AG04449 (cell line): Measurements from ENCODE around the gene CNTN4.

Experiments used
- CTCF ChIA-PET: fragments of 350-600 bp; formaldehyde crosslinking; extraction: SDS; loops from one replicate; lab custom pipeline; 2021; ENCODE audit warnings: antibody characterized with exemption; lab: Yijun Ruan, JAX
- POLR2A ChIA-PET: fragments of 400-600, 350-600 bp; formaldehyde crosslinking; extraction: SDS; loops from one replicate; lab custom pipeline; 2020; ENCODE audit warnings: antibody characterized with exemption, inconsistent platforms; lab: Yijun Ruan, JAX
- DNase-seq: peaks from one replicate; pipeline ENCODE4 v3.0.0-alpha.2; 2010; ENCODE audit warnings: low read depth, low spot score
- H3K4me3 ChIP-seq: 2 replicates; pipeline ENCODE4 v1.5.1; 2011; ENCODE audit warnings: low read depth, mild to moderate bottlenecking, control low read depth, low read length
- TF ChIP-seq, protein P1 (sequence below): IDR thresholded peaks from one replicate; pipeline ENCODE4 v1.5.1; 2011; ENCODE audit warnings: mild to moderate bottlenecking, moderate library complexity, low read length, control low read depth, inconsistent platforms; ENCODE audit not compliant: insufficient read depth; ENCODE audit errors: missing control alignments

Gene CNTN4

GRCh38 chr3:2863127-2863526, 764.5 kb downstream of the CNTN4 start:
- ChIA-PET POLR2A (no interaction called here), CTCF (no interaction called here)
- TF ChIP-seq, protein P1, sequence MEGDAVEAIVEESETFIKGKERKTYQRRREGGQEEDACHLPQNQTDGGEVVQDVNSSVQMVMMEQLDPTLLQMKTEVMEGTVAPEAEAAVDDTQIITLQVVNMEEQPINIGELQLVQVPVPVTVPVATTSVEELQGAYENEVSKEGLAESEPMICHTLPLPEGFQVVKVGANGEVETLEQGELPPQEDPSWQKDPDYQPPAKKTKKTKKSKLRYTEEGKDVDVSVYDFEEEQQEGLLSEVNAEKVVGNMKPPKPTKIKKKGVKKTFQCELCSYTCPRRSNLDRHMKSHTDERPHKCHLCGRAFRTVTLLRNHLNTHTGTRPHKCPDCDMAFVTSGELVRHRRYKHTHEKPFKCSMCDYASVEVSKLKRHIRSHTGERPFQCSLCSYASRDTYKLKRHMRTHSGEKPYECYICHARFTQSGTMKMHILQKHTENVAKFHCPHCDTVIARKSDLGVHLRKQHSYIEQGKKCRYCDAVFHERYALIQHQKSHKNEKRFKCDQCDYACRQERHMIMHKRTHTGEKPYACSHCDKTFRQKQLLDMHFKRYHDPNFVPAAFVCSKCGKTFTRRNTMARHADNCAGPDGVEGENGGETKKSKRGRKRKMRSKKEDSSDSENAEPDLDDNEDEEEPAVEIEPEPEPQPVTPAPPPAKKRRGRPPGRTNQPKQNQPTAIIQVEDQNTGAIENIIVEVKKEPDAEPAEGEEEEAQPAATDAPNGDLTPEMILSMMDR = no peak
- DNase-seq = no peak
- no peak overlapping the region for H3K4me3 ChIP-seq

GRCh38 chr3:2869905-2870304, 771.2 kb downstream of the CNTN4 start:
- CTCF ChIA-PET = no interaction called here
- TF ChIP-seq, protein P1 = no peak
- H3K4me3 ChIP-seq = no peak overlapping the region
- no peak for DNase-seq
- POLR2A ChIA-PET = no interaction called here

DNA sequence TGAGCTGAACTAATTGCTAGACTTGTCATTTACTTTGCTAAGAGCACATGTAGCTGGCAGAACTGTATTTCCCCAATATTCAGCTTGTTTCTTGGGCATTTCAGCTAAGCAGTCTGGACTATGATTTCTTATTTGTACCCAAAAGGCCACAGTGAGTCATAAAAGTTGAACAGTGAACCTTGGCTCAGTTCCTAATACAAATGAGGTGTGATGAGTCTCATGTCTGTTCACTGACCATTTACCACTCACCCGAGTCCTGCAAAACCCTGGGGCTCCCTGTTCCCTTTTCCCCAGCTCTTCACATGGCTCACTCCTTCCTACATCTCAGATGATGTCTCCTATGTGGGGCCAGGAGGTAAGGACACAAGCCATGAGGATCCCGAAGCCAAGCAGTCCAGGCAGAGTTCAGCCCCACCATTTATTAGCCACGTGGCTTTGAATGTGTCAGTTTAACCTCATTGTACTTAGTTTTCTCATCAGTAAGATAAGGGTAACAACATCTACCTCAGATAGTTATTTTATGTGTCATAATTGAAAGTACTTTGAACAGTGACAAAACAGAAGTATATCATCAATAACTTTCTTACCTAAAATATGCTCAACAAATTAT, 772.2 kb downstream of the CNTN4 start:
- ChIA-PET POLR2A (no interaction called here), CTCF (no interaction called here)
- no peak for DNase-seq
- TF ChIP-seq, protein P1 = no peak
- no peak overlapping the region for H3K4me3 ChIP-seq

DNA sequence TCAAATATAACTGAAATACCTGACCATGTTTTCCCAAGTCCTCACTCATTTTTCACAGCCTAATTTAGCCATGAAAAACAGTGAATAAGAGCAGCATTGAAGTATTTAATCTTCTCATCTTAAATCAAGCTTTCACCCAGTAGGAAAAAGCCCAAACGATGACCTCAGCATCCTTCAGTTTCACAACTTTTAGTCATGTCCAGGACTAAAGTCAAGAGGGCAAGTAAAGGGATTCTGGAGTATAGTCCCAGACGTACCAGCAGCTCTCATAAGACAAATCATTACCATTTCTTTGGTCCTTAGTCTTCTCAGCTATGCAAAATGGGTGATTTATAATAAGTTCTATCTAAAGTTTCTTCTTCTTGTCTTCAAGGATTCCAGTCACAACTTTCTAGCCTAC, 774.2 kb downstream of the CNTN4 start:
- POLR2A ChIA-PET = no interaction called here
- CTCF ChIA-PET = no interaction called here
- DNase-seq = no peak
- TF ChIP-seq, protein P1 = no peak
- no peak overlapping the region for H3K4me3 ChIP-seq

DNA sequence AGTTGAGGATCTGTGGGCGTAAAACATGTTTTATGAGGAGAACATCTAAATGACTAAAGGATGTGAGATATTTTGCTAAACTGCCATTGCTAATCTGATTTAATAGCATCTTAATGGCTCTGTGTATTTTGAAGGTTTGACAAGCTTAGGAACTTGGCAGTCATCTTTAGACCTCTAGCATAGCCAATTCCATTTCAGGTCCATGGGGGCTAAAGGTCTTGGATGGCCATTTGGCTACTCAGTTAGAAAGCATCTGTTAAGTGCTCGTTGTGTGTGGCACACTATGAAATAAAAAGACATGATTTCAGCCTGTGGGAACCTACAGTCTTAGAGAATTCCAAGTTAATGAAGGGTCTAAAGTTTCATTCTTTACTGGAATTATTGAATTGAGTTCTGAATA, 775.3 kb downstream of the CNTN4 start:
- no peak overlapping the region for H3K4me3 ChIP-seq
- DNase-seq = no peak
- TF ChIP-seq, protein P1 = no peak
- ChIA-PET CTCF (no interaction called here), POLR2A (no interaction called here)

DNA sequence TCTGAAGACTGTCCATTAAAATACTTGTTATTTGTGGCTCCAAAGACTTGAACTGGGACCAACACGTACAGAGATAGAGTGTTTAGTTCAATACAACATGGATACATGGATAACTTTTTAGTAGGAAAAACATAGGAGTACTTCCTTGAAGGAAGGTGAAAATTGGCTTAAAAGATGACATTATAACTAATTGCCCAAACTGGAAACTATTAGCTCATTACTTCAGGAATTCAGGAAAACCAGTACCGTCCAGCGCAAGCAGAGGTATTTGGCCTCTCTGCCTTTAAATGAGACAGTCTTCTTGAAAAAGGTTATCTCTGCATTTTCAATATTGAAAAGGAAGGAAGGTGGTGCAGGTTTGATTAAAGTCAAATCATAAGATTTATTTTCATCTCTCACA, 777.0 kb downstream of the CNTN4 start:
- TF ChIP-seq, protein P1 = no peak
- ChIA-PET POLR2A (no interaction called here), CTCF (no interaction called here)
- DNase-seq = no peak
- H3K4me3 ChIP-seq = no peak overlapping the region
